Measurements from ENCODE around the gene NAT8L. TPM values are rescaled to one million over a fixed set of nuclear protein-coding genes. Genes with fewer than 3 reads are reported as not detected.

Gene NAT8L
- total RNA-seq, 3 donors from 2014 or later (not counting 1 experiment from before 2014, with no cell fraction given): not detected

GRCh38 chr4:2068198-2068470 is 9.0 kb downstream of the NAT8L start:
- 99% methylated on average over 13 of the region's 13 CpGs for WGBS (ENCODE audit: insufficient coverage)
- Mint-ChIP-seq H3K36me3 (no peaks in the 10 kb centered on the region), H3K4me1 (no peaks in the 10 kb centered on the region), H3K27me3 (ENCODE audit: low read depth in 2 of 2) (no peaks in the 10 kb centered on the region), H3K9me3 (no peaks in the 10 kb centered on the region), H3K27ac (no peak overlapping the region), H3K4me3 (no peak overlapping the region)
- ATAC-seq (no peak), DNase-seq (no peak)
- Histone ChIP-seq H3K9me3 (ENCODE audit: control insufficient read depth, insufficient read depth, low read length) (no peaks in the 10 kb centered on the region), H3K36me3 (ENCODE audit: control insufficient read depth, insufficient read depth, low read length) (no peaks in the 10 kb centered on the region), H3K4me1 (ENCODE audit: control insufficient read depth, insufficient read depth, low read length) (no peaks in the 10 kb centered on the region), H3K27ac (ENCODE audit: low read length) (no peak overlapping the region), H3K27me3 (ENCODE audit: control insufficient read depth, insufficient read depth, low read length) (no peaks in the 10 kb centered on the region), H3K4me3 (ENCODE audit: low read length) (no peak overlapping the region)
- intact Hi-C loops (cut with micrococcal nuclease): no loop called here
- TF ChIP-seq, protein P1, sequence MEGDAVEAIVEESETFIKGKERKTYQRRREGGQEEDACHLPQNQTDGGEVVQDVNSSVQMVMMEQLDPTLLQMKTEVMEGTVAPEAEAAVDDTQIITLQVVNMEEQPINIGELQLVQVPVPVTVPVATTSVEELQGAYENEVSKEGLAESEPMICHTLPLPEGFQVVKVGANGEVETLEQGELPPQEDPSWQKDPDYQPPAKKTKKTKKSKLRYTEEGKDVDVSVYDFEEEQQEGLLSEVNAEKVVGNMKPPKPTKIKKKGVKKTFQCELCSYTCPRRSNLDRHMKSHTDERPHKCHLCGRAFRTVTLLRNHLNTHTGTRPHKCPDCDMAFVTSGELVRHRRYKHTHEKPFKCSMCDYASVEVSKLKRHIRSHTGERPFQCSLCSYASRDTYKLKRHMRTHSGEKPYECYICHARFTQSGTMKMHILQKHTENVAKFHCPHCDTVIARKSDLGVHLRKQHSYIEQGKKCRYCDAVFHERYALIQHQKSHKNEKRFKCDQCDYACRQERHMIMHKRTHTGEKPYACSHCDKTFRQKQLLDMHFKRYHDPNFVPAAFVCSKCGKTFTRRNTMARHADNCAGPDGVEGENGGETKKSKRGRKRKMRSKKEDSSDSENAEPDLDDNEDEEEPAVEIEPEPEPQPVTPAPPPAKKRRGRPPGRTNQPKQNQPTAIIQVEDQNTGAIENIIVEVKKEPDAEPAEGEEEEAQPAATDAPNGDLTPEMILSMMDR (IDR thresholded peaks at IDR 0.05): no peak

GRCh38 chr4:2068566-2068965 is 9.4 kb downstream of the NAT8L start:
- DNase-seq (no peak), ATAC-seq (no peak)
- H3K9me3 Mint-ChIP-seq: no peaks in the 10 kb centered on the region
- H3K27ac Mint-ChIP-seq: no peak overlapping the region
- TF ChIP-seq, protein P1 (IDR thresholded peaks at IDR 0.05): no peak
- Histone ChIP-seq H3K27me3 (ENCODE audit: control insufficient read depth, insufficient read depth, low read length) (no peaks in the 10 kb centered on the region), H3K36me3 (ENCODE audit: control insufficient read depth, insufficient read depth, low read length) (no peaks in the 10 kb centered on the region), H3K4me1 (ENCODE audit: control insufficient read depth, insufficient read depth, low read length) (no peaks in the 10 kb centered on the region), H3K4me3 (ENCODE audit: low read length) (no peak overlapping the region), H3K9me3 (ENCODE audit: control insufficient read depth, insufficient read depth, low read length) (no peaks in the 10 kb centered on the region), H3K27ac (ENCODE audit: low read length) (no peak overlapping the region)
- no peaks in the 10 kb centered on the region for H3K36me3 Mint-ChIP-seq
- H3K27me3 Mint-ChIP-seq (ENCODE audit: low read depth in 2 of 2): no peaks in the 10 kb centered on the region
- no peaks in the 10 kb centered on the region for H3K4me1 Mint-ChIP-seq
- 95% methylated on average over 11 of the region's 11 CpGs for WGBS (ENCODE audit: insufficient coverage)
- H3K4me3 Mint-ChIP-seq: no peak overlapping the region
- intact Hi-C loops (cut with micrococcal nuclease): no loop called here

GRCh38 chr4:2069161-2069971 is 10.2 kb downstream of the NAT8L start:
- Mint-ChIP-seq H3K9me3 (no peaks in the 10 kb centered on the region), H3K4me1 (no peaks in the 10 kb centered on the region), H3K27ac (no peak overlapping the region), H3K36me3 (no peaks in the 10 kb centered on the region), H3K27me3 (ENCODE audit: low read depth in 2 of 2) (no peaks in the 10 kb centered on the region), H3K4me3 (no peak overlapping the region)
- Histone ChIP-seq H3K27ac (ENCODE audit: low read length) (no peak overlapping the region), H3K4me3 (ENCODE audit: low read length) (no peak overlapping the region), H3K27me3 (ENCODE audit: control insufficient read depth, insufficient read depth, low read length) (no peaks in the 10 kb centered on the region), H3K36me3 (ENCODE audit: control insufficient read depth, insufficient read depth, low read length) (no peaks in the 10 kb centered on the region), H3K9me3 (ENCODE audit: control insufficient read depth, insufficient read depth, low read length) (no peaks in the 10 kb centered on the region), H3K4me1 (ENCODE audit: control insufficient read depth, insufficient read depth, low read length) (no peaks in the 10 kb centered on the region)
- 89% methylated on average over 16 of the region's 17 CpGs for WGBS (ENCODE audit: insufficient coverage)
- DNase-seq (no peak), ATAC-seq (no peak)
- TF ChIP-seq, protein P1 (IDR thresholded peaks at IDR 0.05): no peak
- intact Hi-C loops (cut with micrococcal nuclease): no loop called here

GRCh38 chr4:2069986-2070385 is 10.9 kb downstream of the NAT8L start:
- Mint-ChIP-seq H3K36me3 (no peaks in the 10 kb centered on the region), H3K4me1 (no peaks in the 10 kb centered on the region), H3K27me3 (ENCODE audit: low read depth in 2 of 2) (no peaks in the 10 kb centered on the region), H3K27ac (no peak overlapping the region), H3K4me3 (no peak overlapping the region), H3K9me3 (no peaks in the 10 kb centered on the region)
- H3K4me3 ChIP-seq (ENCODE audit: low read length): no peak overlapping the region
- H3K27ac ChIP-seq (ENCODE audit: low read length): no peak overlapping the region
- no peaks in the 10 kb centered on the region for H3K27me3 ChIP-seq (ENCODE audit: control insufficient read depth, insufficient read depth, low read length)
- TF ChIP-seq, protein P1 (IDR thresholded peaks at IDR 0.05): no peak
- DNase-seq (no peak), ATAC-seq (no peak)
- H3K4me1 ChIP-seq (ENCODE audit: control insufficient read depth, insufficient read depth, low read length): no peaks in the 10 kb centered on the region
- no peaks in the 10 kb centered on the region for H3K36me3 ChIP-seq (ENCODE audit: control insufficient read depth, insufficient read depth, low read length)
- 84% methylated on average over 14 of the region's 14 CpGs for WGBS (ENCODE audit: insufficient coverage)
- no peaks in the 10 kb centered on the region for H3K9me3 ChIP-seq (ENCODE audit: control insufficient read depth, insufficient read depth, low read length)
- intact Hi-C loops (cut with micrococcal nuclease): no loop called here

All from natural killer cell (primary cell).